Measurements from ENCODE around the gene FAM110A.
"Not testable (repeated sequence)": the region's sequence is repeated elsewhere in the genome, so short reads cannot be mapped to it uniquely, and the experiment has no call there.

FAM110A gene

DNA sequence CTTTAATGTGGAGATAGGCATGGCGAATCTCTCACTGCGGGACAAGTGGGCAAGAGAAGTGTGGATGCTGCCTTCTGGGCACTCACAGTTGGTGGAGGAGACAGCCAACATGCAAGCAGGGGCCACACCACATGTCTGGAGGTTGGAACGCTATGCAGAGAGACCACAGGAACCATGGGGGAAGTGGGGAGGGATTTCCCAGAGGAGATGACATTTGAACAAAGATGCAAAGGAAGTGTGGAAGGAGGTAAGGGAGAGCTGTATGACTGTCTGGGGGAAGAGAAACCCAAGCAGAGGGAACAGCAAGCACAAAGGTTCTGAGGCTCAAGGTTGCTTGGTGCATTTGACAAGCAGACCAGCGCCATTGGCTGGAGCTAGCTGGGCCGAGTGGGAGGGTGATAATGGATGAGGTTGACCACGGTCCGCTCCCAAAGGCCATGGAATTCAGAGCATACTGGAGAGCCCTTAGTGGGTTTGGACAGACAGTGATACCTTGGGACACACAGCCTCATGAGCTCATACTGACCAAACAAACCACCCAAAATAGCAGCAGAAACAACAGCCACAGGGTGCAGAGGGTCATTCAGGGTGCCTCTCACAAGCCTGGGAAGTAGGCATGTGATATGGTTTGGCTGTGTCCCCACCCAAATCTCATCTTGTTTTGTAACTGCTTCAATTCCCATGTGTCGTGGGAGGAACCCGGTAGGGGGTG is 7.6 kb upstream of the FAM110A start:
- TF ChIP-seq, protein P1, sequence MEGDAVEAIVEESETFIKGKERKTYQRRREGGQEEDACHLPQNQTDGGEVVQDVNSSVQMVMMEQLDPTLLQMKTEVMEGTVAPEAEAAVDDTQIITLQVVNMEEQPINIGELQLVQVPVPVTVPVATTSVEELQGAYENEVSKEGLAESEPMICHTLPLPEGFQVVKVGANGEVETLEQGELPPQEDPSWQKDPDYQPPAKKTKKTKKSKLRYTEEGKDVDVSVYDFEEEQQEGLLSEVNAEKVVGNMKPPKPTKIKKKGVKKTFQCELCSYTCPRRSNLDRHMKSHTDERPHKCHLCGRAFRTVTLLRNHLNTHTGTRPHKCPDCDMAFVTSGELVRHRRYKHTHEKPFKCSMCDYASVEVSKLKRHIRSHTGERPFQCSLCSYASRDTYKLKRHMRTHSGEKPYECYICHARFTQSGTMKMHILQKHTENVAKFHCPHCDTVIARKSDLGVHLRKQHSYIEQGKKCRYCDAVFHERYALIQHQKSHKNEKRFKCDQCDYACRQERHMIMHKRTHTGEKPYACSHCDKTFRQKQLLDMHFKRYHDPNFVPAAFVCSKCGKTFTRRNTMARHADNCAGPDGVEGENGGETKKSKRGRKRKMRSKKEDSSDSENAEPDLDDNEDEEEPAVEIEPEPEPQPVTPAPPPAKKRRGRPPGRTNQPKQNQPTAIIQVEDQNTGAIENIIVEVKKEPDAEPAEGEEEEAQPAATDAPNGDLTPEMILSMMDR (IDR thresholded peaks at IDR 0.05), result no peak
- no peak for TF ChIP-seq ZFX (IDR thresholded peaks at IDR 0.05; ENCODE audit: borderline replicate concordance)

DNA sequence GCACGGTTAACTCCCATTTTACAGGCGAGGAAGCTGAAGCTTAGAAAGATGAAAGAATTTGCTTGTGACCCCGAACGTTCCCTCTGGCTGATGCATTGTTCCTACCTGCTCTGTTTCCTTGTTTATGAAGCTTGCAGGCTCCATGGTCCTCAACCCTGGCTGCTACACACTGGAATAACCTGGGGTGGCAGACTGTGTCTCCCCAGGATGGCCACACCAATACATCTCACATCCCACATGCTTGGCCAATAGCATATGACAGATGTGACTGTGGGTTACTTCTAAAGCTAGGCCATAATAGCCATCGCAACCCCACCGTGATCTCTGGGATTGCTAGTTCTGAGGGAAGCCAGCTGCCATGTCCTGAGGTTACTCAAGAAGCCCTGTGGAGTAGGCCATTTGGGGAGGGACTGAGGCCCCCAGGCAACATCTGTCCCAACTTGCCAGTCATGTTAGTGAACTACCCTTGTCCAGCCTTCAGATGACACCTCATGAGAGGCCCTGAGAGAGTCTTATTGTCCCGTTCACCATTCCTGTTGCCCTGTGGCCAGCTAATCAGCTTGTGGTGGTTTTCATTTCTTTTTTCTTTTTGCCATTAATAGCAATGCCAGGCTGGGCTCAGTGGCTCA is 6.7 kb upstream of the FAM110A start:
- TF ChIP-seq ZFX (IDR thresholded peaks at IDR 0.05; ENCODE audit: borderline replicate concordance), result no peak
- TF ChIP-seq, protein P1 (IDR thresholded peaks at IDR 0.05), result no peak
- no peak overlapping the region for H3K27ac ChIP-seq

More for the DNA sequence above, 7.6 kb upstream of the FAM110A start:
- H3K27ac ChIP-seq, result no peak overlapping the region

DNA sequence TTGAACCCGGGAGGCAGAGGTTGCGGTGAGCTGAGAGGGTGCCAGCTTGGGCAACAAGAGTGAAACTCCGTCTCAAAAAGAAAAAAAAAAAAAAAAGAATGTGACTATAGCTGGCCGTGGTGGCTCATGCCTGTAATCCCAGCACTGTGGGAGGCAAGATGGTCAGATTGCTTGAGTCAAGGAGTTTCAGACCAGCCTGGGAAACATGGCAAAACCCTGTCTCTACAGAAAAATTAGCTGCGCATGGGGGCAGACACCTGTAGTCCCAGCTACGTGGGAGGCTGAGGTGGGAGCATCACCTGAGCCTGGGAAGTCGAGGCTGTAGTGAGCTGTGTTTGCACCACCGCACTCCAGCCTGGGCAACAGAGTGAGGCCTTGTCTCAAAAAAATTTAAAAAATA is 5.5 kb upstream of the FAM110A start:
- H3K27ac ChIP-seq, result not testable (repeated sequence)

DNA sequence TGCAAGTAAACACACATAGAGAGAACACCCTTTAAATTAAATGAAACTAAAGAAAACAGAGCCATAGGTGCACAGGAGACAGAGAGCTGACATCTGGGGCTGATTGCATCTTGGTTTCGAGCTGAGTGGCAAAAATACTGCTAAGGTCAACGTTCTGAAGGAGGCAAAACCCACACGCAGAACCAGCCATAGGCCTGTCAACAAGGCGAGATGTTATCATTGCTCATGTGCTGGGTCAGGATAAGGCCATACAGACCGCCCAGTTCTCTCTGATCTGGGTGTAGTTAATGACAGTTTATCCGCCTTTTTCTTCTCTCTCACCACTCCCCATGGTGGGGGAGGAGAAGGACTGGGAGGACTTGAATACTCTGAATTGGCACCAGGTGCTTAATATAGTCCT is 4.5 kb upstream of the FAM110A start:
- TF ChIP-seq, protein P1 (IDR thresholded peaks at IDR 0.05), result no peak
- TF ChIP-seq ZFX (IDR thresholded peaks at IDR 0.05; ENCODE audit: borderline replicate concordance), result no peak
- no peak overlapping the region for H3K27ac ChIP-seq

DNA sequence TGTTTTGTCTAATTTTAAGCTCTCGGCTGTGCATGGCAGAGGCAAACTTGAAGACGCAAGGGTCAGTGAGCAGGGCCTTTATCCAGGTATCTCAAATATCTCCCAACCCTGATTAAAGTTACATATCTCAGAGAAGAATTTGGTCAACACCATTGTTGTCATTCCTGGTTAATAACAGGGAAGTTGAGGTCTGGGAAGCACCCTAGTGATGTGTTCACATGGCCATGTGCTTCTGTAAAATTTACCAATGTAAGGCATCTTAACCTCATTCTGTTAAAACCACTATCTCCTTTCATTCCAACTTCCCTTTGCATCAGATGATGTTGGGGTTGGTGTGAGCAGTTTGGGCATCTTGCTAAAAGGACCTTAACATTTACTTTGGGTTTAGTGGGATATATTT is 4.0 kb upstream of the FAM110A start:
- TF ChIP-seq ZFX (IDR thresholded peaks at IDR 0.05; ENCODE audit: borderline replicate concordance), result no peak
- TF ChIP-seq, protein P1 (IDR thresholded peaks at IDR 0.05), result no peak

DNA sequence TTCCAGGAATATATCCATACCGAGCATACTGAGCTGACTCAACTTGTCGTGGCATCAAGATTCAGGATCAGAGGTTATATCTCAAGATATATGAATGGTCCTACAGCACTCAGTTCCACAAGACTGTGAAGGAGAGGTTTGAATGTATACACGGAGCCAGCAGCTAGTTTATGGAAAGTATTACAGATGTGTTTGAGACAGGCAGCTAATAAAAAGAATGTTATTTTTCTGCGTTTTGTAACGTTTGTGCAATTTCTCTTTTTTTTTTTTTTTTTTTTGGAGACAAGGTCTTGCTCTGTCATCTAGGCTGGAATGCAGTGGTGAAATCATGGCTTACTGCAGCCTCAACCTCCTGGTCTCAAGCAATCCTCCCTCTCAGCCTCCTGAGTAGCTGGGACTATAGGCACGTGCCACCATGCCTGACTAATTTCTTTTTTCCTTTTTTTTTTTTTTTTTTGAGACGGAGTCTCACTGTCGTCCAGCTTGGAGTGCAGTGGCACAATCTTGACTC is 3.4 kb upstream of the FAM110A start:
- TF ChIP-seq ZFX (IDR thresholded peaks at IDR 0.05; ENCODE audit: borderline replicate concordance), result no peak
- TF ChIP-seq, protein P1 (IDR thresholded peaks at IDR 0.05), result no peak
- no peak overlapping the region for H3K27ac ChIP-seq

More for the DNA sequence above, 4.0 kb upstream of the FAM110A start:
- no peak overlapping the region for H3K27ac ChIP-seq

DNA sequence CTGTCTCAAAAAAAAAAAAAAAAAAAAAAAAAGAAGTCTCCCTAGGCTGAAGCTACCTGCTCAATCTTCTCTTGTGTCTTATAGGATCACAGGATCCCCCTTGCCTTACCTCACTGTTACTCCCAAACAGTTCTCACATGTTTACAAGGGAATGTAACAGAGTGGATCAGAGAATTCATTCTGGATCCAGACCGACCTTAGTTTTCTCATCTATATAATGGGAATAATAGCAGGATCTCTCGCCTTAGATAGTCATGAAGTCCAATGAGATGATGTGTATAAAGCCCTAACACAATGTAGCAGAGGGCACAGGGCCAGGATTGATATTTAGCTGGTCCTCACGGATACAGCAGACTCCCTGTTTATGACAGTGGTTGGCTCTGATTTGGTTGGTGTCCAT is 2.3 kb upstream of the FAM110A start:
- H3K27ac ChIP-seq, result no peak overlapping the region
- TF ChIP-seq ZFX (IDR thresholded peaks at IDR 0.05; ENCODE audit: borderline replicate concordance), result no peak
- TF ChIP-seq, protein P1 (IDR thresholded peaks at IDR 0.05), result no peak
